Stimulated activated CD8-positive, alpha-beta memory T cell treated with anti-CD3 and anti-CD28 coated beads, Interleukin-7, amount 100 ng/mL, for 1 hour (primary cell): ENCODE data around the gene TMPRSS2.

ENCODE experiments used
- DNase-seq, 2 donors: peaks; one replicate each; pipeline ENCODE4 v3.0.0-alpha.2; 2020; ENCODE audit warnings: low read depth in 2 of 2

Gene TMPRSS2

GRCh38 chr21:41449613-41450012 lies 58.3 kb downstream of the TMPRSS2 start:
- no peak for DNase-seq

GRCh38 chr21:41447356-41447755 lies 60.6 kb downstream of the TMPRSS2 start:
- no peak for DNase-seq

GRCh38 chr21:41446586-41446985 lies 61.4 kb downstream of the TMPRSS2 start:
- no peak for DNase-seq

GRCh38 chr21:41445465-41445862 lies 62.5 kb downstream of the TMPRSS2 start:
- DNase-seq: no peak

- DNase-seq: no peak
Observed at GRCh38 chr21:41444703-41445464, 63.1 kb downstream of the TMPRSS2 start.

GRCh38 chr21:41443562-41443961 lies 64.4 kb downstream of the TMPRSS2 start:
- DNase-seq: no peak

- DNase-seq: no peak
Observed at GRCh38 chr21:41442481-41443186, 65.3 kb downstream of the TMPRSS2 start.

- no peak for DNase-seq
Observed at GRCh38 chr21:41441546-41441945, 66.4 kb downstream of the TMPRSS2 start.

GRCh38 chr21:41439248-41439647 lies 68.7 kb downstream of the TMPRSS2 start:
- DNase-seq: no peak

- no peak for DNase-seq
Observed at GRCh38 chr21:41438425-41439113, 69.4 kb downstream of the TMPRSS2 start.

GRCh38 chr21:41437729-41438128 lies 70.2 kb downstream of the TMPRSS2 start:
- DNase-seq: no peak

GRCh38 chr21:41435706-41436105 lies 72.3 kb downstream of the TMPRSS2 start:
- no peak for DNase-seq

- no peak for DNase-seq
Observed at GRCh38 chr21:41433566-41433965, 74.4 kb downstream of the TMPRSS2 start.

GRCh38 chr21:41432562-41433460 lies 75.1 kb downstream of the TMPRSS2 start:
- no peak for DNase-seq

GRCh38 chr21:41431788-41432548 lies 76.0 kb downstream of the TMPRSS2 start:
- no peak for DNase-seq

GRCh38 chr21:41429925-41430491 lies 78.0 kb downstream of the TMPRSS2 start:
- DNase-seq: no peak

- no peak for DNase-seq
Observed at GRCh38 chr21:41429305-41429704, 78.7 kb downstream of the TMPRSS2 start.

- no peak for DNase-seq
Observed at GRCh38 chr21:41428847-41429246, 79.1 kb downstream of the TMPRSS2 start.

- DNase-seq: no peak
Observed at GRCh38 chr21:41428311-41428710, 79.6 kb downstream of the TMPRSS2 start.

GRCh38 chr21:41427556-41427955 lies 80.4 kb downstream of the TMPRSS2 start:
- DNase-seq: no peak
